ENCODE measurements around the gene FAM240A.

DNA sequence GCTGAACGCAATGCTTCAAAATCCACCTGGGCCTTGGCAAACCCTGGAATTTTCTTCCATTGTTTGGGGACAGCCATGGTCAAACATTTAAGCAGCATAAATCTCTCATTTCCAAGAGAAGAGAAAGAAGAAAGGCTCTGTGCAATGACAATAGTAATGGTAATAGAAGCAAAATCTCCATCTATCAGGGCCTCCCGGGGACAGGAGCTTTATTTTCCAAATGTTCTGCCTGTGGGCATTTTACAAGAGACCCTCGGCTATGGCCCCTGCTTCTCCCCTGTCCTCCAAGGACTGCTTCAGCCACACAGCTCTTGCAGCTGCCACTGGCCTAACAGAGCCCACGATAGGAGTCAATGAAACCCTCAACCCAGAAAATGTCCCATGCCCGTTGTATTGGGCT lies 12.7 kb upstream of the FAM240A start:
- TF ChIP-seq ATF3 (IDR thresholded peaks at IDR 0.05; ENCODE audit: borderline replicate concordance, extremely low read depth, low read depth, low read length) (no peak), SIN3A (IDR thresholded peaks at IDR 0.05; ENCODE audit: low read depth, low read length) (no peak), NR2C2 (IDR thresholded peaks at IDR 0.05; ENCODE audit: borderline replicate concordance, control insufficient read depth, insufficient read length, low read depth) (no peak), SRF (IDR thresholded peaks at IDR 0.05; ENCODE audit: low read depth in 2 of 2, low read length in 2 of 2) (no peak), SKIL (IDR thresholded peaks at IDR 0.05; ENCODE audit: low read depth, poor library complexity, severe bottlenecking) (no peak)

Data from GM12878 (cell line).